Hippocampal formation (tissue), 2 donors: ENCODE results near the gene RBM10.

Experiments used
- DNase-seq, 2 donors: peaks; one replicate each; lab custom pipeline; 2025; lab: John Stamatoyannopoulos, UW

The RBM10 gene

GRCh38 chrX:47175588-47175980 is 30.6 kb downstream of the RBM10 start:
- no peak for DNase-seq

- no peak for DNase-seq
These were observed 31.2 kb downstream of the RBM10 start for GRCh38 chrX:47176101-47176740.

- DNase-seq = no peak
These were observed 32.1 kb downstream of the RBM10 start for GRCh38 chrX:47177079-47177478.

GRCh38 chrX:47178337-47178736 is 33.3 kb downstream of the RBM10 start:
- no peak for DNase-seq

- DNase-seq = peak in 1 of 2 donors; percentile 25
These were observed 34.4 kb downstream of the RBM10 start for GRCh38 chrX:47179221-47179927.

- no peak for DNase-seq
These were observed 34.9 kb downstream of the RBM10 start for GRCh38 chrX:47179928-47180255.

- DNase-seq = no peak
These were observed 35.3 kb downstream of the RBM10 start for GRCh38 chrX:47180346-47180745.

- no peak for DNase-seq
These were observed 36.3 kb downstream of the RBM10 start for GRCh38 chrX:47181301-47181700.

GRCh38 chrX:47182106-47182700 is 37.2 kb downstream of the RBM10 start:
- DNase-seq = no peak

- no peak for DNase-seq
These were observed 39.5 kb downstream of the RBM10 start for GRCh38 chrX:47184486-47184885.

GRCh38 chrX:47185241-47185640 is 40.2 kb downstream of the RBM10 start:
- DNase-seq = no peak

GRCh38 chrX:47186096-47186740 is 41.2 kb downstream of the RBM10 start:
- no peak for DNase-seq

GRCh38 chrX:47187106-47187677 is 42.2 kb downstream of the RBM10 start:
- DNase-seq = no peak

GRCh38 chrX:47189906-47190305 is 44.9 kb downstream of the RBM10 start:
- no peak for DNase-seq

- peak; percentile 72 to 77 for DNase-seq
These were observed 45.6 kb downstream of the RBM10 start for GRCh38 chrX:47190445-47191269.

- no peak for DNase-seq
These were observed 46.3 kb downstream of the RBM10 start for GRCh38 chrX:47191331-47191730.

- DNase-seq = no peak
These were observed 46.9 kb downstream of the RBM10 start for GRCh38 chrX:47191806-47192401.

GRCh38 chrX:47193475-47194193 is 48.6 kb downstream of the RBM10 start, which contains the start of gene UBA1:
Gene UBA1 (plus strand): TSS chrX:47193829. CDS start chrX:47198803, 4,974 bp downstream.
- DNase-seq = peak; percentile 85 to 97

GRCh38 chrX:47194194-47194787 is 49.3 kb downstream of the RBM10 start:
- no peak for DNase-seq

GRCh38 chrX:47196098-47196497 is 51.1 kb downstream of the RBM10 start:
- no peak for DNase-seq
